ENCODE measurements around the gene SGCG.
A peak's percentile ranks its signal among the peaks of the same experiment; 100 is the strongest.
"Not testable (repeated sequence)": the region's sequence is repeated elsewhere in the genome, so short reads cannot be mapped to it uniquely, and the experiment has no call there.

Gene SGCG, protein sequence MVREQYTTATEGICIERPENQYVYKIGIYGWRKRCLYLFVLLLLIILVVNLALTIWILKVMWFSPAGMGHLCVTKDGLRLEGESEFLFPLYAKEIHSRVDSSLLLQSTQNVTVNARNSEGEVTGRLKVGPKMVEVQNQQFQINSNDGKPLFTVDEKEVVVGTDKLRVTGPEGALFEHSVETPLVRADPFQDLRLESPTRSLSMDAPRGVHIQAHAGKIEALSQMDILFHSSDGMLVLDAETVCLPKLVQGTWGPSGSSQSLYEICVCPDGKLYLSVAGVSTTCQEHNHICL

DNA sequence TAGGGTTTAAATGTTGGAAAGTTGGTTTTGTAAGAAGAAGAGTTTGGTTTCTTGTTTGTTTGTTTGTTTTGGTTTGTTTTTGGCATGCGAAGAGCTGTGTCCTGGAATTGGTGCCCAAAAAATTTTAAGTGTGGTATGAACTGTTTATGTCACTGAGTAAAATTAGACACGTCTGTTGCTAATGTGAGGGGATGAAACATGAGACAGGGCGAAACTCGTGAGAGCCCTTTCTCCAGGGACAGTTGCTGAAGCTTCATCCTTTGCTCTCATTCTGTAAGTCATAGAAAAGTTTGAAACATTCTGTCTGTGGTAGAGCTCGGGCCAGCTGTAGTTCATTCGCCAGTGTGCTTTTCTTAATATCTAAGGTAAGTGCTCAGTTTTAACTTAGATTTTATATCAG, at the start of gene SGCG:
Gene SGCG (plus strand): TSS at position 269 of the 400 bp plus-strand sequence. CDS start 22,716 bp downstream, outside the sequence.
- no peak for DNase-seq

DNA sequence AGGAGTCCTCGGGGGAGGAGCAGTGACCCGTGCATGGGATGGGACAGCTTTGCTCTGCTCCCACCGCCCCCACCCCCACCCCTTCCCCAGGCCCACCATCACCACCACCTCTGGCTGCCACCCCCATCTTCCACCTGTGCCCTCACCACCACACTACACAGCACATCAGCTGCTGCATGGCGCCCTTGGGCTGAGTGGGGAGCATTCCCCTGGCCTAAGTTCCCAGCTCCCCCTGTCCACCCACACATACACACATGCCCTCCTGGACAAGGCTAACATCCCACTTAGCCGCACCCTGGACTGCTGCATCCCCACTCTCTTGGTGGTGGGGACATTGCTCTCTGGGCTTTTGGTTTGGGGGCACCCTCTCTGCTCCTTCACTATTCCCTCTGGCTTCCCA, 46.2 kb upstream of the SGCG start:
- no peak for DNase-seq

DNA sequence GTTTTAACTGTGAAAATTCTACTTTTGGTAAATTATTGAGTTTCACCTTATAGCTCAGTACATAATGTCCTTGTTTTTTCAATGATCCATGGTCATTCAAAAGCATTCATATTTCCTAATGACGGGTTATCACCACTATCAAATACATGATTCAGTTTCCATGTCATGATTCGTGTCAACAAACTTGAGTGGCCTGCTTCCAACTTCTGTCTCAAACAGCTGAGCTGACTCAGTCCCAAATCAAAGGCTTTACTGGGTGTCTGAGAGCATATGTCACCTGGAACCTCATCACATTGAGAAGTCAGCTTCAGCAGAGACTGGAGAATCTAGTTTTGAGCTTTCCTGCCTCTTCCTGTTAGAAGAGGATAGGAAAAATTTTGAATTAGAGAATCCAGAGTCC, 40.3 kb upstream of the SGCG start:
- no peak for DNase-seq

DNA sequence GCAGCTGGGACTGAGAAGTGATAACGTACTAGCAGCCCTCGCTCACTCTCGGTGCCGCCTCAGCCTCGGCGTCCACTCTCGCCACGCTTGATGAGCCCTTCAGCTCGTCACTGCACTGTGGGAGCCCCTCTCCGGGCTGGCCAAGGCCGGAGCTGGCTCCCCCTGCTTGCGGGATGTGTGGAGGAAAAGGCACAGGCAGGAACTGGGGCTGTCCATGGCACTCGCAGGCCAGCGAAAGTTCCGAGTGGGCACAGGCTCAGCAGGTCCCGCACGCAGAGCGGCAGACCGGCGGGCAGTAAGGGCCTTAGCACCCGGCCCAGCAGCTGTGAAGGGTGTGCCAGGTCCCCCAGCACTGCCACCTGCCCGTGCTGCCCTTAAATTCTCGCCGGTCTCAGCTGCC, 38.8 kb upstream of the SGCG start:
- DNase-seq = no peak

DNA sequence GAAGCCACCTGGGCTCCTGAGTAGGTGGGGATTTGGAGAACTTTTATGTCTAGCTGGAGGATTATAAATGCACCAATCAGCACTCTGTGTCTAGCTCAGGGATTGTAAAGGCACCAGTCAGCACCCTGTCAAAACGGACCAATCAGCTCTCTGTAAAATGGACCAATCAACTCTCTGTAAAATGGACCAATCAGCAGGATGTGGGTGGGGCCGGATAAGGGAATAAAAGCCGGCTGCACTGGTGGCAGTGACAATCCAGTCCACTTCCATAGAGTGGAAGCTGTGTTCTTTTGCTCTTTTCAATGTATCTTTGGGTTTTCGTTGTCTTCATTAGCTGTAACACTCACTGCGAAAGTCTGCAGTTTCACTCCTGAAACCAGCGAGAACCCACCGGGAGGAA, 38.2 kb upstream of the SGCG start:
- DNase-seq = not testable (repeated sequence)

DNA sequence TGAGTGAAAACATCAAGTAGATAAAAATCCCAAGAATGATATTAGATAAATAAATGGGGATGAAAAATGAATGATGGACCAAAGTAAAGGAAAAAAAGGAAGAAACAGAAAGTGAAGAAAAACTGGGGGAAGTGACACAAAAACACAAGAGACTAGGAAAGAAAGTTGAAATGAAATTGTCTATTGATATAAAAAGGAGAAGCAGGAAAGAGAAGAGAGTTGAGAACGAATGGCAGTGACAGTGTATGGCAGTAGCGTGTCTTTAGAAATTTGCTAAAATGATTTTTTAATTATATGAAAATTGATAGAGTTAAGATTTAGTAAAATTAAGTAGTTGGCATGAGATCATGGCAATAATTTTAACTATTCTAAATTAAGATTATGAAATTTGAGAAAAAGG, 36.3 kb upstream of the SGCG start:
- DNase-seq = no peak

DNA sequence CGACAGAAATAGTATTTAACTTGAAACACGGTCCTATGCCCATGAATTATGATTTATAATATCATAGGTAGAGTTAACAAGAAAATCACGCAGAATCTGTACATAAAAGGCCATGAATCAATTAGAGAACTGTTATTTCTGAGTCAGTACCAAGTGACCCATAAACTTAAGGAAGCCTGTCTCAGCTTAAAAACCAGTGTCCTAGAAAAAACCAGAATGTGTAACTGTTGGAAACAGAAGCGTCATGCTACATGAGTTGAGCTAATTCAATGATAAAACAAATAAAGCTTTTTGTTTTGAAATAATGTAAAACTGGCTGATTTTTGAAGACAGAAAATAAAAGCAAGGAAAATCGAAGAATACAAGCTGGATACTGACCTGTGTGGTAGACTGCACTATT, 34.8 kb upstream of the SGCG start:
- no peak for DNase-seq

DNA sequence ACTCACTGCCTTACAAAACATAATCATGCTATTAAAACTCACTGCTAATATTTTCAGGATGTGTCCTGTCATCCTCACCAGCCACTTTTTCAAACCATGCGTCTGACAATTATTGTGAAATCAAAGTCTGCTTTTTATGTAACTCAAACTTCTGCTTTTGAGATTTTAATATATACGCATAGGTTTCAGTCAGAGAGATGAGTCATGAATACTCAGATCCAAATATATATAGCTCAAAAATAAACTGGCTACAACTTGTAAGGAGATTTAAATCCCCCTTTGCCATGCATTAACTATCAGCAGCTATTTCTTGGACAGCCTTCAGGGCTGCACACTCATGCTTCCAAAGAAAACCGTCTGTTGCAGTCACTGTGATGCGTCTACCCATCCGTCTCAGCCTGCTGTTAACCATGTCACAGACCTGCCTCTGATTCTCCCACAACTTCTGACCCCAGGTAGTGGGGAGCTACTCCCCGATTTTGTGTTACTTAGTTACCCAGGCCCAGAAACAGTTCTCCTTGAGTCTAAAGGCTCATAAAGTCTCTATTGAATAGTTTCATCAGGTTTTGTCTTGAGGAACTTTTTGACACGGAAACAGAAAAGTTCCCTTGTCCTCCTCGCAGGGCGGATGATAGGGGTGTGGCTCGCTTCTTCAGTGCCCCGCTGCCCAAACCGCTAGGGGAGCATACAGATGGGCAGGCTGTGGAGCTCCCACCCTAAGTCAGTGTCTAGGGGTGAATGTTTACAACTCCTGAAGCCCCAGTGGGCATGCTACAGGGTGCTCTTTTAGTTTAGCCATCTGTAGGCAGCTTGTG, 33.8 kb upstream of the SGCG start:
- no peak for DNase-seq

DNA sequence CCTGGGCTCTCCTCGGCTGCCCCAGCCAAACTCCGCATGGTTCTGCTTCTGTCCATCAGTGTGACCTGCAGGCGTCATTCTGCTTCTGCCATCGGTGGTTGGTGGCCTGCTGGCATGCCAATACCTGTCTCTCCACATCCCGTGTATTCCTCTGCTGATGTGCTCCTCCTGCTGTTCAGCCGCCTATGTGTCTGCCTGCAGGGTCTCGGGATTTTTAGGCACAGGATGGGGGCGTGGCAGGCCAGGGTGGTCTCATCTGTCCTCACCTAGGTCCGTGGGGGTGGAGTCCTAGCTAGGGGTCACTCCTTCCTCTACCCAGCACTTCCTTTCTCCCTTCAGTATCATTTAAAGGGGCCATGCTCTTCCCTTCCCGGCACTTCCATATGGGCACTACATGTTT, 33.0 kb upstream of the SGCG start:
- no peak for DNase-seq

DNA sequence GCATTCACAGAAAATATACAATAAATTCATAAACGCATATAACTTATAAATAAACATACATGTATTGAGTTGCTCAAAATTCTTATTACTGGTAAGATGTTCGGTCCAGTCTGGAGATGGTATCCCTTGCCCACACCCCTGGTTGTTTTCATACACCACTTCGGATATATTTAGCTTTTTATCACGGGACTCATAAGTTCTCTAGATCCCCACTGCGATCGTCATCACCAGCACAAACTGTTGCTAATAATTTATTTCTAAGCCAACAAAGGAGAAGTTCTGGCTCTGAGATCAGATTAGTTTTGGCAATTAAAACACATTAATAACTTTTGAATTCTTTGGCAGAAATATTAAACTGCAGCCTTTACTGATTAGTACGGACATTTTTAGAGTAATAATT, 23.0 kb upstream of the SGCG start:
- DNase-seq = no peak

DNA sequence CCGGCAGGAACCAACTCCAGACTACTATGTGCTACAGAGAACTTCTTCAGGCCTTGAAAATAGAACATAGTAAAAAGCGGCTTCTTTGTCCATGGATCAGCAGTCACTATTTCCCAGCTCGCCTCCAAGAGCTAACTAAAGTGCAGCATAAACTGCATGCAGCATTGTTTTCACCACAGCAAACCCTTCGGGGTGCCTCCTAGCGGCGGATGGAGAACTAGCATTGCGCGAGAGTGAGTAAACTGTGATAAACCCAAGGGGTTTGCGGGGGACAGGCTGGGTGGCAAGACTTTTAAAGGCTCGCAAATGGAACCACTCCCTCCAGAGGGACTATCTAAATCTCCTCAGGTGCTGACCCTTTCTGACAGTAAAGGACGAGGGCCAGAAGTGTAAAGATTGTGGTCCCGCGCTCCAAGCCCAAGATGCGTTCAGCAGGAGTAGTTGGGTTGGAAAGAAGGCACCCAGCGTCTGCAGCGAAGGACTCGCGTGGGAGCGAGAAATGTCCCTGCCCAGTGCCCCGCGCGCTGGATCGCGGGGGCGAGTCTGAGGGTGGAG, 21.5 kb upstream of the SGCG start:
- no peak for DNase-seq

DNA sequence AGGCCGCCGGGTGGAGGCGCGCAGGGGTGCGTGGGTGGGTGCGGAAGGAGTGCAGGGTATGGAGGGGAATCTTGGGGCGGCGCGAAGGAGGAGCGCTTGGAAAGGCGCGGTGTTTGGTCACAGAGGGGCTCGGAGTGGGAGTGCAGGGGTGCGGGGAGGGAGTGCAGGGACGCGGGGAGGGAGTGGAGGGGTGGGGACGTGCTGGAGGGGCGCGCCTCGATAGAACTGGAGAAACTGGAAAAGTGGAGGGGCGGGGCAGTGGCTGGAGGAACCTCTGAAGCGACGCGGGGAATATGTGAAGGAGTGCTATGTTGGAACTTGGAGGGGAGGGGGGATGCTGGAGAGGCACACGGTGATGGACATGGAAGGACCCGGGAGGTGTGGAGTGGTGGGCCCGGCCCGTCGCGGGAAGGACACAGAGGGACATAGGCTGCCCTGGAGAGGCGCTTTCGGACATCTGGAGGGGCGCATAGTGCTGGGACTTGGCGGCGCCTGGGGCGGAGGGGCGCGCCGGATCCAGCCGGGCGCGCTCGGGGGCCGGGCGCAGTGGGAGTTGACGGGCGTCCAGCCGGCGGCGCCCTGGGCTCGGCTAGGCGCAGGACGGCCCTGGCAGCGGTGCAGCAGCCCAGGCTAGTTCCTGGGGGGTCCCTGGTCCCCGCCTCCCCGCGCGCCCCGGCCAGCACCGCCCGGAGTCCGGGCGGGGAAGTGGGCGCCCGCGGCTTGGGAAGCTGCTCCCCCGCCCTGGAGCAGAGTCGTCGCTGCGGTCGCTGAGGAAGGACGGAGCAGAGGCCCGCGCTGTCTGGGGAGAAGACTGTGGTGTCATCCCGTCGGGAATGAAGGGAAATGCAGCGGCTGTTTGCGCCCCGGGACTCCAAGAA, 20.8 kb upstream of the SGCG start:
- no peak for DNase-seq

DNA sequence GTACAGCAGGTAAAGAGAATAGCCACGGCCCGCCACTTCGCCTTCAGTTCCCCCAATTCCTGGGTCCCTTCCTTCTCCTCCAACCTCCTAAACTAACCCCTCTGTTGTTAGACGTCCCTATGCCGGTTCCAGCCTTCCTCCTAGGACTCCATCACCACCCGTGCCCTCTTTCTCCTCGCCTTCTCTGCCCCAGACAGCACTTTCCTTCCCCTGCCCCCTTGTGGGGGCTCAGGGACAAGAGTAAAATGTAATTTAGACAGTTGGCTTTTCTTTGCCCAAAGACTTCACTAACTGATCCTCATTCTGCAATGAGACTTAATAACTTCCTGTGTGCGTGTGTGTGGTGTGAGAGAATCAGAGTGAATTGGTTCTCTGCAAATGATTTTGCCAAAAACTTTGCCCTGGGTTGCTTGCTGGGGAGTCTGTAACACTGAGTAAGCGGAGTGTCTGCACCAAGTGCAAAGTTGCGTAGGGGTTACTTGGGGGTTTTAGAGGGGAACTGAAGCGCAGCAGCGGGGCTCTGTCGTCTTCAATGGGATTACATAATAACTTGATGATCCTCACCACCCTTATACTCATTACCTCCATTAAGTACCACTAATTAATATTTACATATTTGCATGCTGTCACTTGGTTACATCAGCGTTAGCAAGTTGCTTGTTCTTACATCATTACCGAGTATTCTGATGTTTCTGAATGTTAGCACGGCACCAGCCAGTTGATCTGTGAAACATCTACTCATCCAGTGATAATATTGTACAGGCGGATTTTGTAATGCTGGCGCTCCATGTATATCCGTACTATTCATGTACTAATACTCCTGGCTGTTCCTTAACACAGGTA, 19.9 kb upstream of the SGCG start:
- no peak for DNase-seq

DNA sequence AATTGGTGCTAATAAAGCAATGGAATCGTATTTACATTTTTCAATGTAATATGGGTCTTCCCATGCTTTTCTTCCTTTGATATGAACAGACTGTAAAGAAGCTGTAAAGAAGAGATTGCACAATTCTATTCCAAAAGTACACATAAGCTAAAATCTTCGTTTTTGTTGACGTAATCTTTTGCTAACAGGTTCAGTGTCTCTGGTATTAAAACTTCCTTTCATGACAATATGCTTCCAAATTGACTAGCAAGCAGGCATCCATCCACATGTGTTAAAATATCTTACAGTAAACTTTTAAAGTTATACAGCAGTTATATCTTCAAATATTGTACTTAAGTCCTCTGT, 19.3 kb upstream of the SGCG start:
- no peak for DNase-seq

DNA sequence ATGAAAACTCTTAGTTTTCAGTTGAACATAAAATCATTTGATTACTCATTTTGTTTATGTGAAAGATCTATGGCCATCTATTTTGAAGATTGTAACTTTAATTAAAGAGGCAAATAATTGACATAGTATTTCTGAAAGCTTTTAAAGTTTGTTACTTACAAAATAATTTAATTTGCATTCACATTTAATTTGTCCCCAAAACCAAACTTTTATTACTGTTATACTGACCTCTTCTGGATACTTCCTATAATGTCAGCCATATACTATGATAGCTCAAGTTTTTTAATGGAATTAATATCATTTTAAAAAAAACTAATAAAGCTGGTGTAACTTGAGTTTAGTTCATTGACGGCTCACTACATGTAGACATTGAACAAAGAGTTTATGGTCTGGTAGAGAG, 4.9 kb upstream of the SGCG start:
- peak in 1 of 3 experiments; percentile 1 for DNase-seq

DNA sequence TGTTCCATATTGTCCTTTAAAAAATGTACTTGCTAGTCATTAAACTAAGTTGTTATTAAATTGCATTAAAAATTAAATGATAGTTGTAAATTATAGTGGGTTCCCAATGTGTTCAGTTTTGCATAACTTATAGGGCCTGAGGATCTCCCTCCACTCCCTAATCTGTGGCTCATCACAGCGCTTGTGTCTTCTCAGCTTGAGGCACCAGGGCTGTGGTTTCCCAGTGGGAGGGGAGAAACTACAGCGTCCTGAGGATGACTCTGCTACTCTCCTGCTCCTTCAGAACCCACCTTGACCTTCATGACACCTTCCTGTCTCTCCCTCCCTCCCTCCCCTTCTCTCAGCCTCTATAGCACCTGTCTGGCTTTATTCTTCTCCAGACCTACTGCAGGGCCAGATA, 1.4 kb downstream of the SGCG start:
- DNase-seq = no peak

DNA sequence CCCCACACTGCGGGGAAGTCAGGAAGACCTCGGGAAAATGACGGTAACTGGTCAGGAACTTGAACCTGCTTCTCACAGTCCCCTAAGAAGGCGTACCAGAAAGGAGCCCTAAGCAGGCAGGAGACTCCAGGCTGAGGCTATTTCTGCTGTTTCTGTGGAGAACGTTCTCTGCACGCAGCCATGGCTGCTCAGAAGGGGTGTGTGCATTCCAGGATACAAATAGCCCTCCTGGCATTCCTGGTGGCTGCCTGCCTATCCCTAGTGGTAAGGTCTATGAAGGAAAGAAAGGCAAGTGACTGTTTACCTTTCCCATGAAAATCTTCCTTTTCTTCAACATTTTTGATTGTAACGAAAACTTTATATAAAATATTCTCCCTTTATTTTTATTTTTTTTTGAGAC, 2.5 kb downstream of the SGCG start:
- no peak for DNase-seq

DNA sequence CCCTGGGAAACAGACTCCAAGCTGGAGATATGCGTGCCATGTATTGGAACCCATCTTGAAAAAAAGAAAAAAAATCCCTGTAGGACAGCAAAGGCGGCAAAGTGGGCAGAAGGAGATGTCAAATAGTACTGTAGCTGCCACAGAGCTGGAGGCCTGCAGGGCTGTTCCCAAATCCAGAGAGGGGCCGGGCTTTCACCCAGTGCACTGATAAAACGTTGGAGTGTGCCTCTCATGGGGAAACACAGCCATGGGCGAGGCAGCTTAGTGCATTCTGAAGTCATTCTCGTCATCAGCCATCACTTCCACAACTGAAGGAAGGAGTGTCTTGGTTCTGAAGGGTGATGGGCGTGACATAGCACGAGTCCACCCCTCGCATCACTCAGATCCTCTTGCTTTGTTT, 4.8 kb downstream of the SGCG start:
- DNase-seq = no peak

DNA sequence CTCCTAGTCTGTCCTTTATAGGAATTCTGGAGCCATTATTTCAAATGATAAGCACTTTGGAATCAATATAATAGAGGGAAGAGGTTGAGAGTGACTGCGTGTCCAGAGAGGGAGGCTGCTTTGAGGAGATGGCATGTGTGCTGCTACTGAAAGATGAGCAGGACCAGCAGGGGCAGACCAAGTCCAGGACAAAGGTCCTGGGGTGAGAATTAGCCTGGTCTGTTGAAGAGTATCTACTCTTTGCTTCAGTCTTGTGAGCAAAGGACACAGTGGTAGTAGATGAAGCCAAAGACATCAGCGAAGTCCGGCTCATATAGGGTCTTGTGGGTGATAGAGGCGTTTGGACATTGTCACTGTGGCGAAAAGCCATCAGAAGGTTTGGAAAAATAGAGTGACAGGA, 21.1 kb downstream of the SGCG start:
- no peak for DNase-seq

DNA sequence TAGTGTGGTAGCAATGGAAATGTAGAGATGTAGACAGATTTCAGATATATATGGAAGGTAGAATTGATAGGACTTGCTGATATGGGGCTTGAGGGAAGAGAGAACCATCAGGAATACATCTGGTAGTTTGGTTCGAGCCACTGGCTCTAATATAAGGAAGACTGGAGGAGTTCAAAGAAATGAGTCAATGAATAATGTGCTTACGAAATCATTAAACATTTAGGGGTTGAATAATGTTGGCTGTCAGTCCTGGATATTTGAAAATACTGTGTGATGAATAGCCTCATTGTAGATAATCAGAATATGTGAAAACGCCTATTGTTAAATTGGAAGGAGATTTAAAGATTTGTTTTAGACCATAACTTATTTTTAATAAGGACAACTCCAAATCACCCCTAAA, 21.6 kb downstream of the SGCG start:
- DNase-seq = no peak

DNA sequence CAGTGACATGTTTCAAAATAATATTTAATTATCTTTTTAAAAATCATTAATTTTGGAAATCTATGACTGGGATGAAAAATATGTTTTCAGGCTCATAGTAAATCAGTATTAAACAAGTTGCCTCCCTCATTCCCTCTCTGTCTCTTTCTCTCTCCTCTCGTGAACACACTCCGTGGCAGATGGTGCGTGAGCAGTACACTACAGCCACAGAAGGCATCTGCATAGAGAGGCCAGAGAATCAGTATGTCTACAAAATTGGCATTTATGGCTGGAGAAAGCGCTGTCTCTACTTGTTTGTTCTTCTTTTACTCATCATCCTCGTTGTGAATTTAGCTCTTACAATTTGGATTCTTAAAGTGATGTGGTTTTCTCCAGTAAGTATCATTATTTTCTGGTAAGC, 22.7 kb downstream of the SGCG start:
- DNase-seq = no peak

DNA sequence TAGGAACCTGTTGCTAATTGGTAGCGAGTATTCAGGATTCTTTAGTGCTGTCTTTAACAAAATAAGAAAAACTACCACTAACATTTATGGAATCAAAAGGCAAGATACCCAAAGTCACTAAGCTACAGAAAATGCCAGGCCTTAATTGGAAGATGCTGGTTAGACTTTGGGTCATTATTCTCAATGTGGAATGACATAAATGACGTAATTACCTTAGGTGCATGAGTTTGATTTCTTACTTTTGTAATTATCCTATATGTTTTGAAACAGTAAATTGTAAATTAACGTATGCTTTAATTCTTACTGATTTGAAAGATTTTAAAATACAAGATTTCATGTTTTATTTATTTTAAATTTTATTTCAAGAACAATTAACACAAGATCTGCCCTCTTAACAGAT, 25.0 kb downstream of the SGCG start:
- no peak for DNase-seq

DNA sequence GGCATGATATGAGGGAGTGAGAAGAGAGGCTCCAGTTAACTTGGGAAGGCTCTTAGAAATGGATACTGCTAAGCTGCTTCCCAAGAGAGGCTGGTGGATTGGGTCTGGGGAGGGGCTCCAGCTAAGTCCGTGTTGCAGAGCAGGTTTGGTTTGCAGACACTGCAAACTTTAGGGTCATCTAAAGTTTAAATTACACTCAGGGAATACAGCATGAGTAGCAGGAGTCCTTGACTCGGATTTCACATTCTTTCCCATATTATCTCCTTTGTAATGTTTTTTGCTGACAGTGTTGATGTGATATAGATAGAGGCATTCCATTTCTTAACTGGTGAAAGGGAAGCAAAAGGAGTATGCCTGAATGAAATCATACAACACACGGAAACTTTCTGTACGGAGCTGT, 31.9 kb downstream of the SGCG start:
- DNase-seq = no peak
